HG03571 (cell line): ENCODE results near the gene RAB13.

Experiments used
- ATAC-seq: cut with Tn5 transposase; IDR thresholded peaks from one replicate; pipeline ENCODE4 v1.9.1; 2021; ENCODE audit not compliant: unreplicated experiment

Gene RAB13

GRCh38 chr1:153978274-153978909, 7.7 kb downstream of the RAB13 start:
- ATAC-seq, result no peak

- peak; percentile 73 for ATAC-seq
Measured at GRCh38 chr1:153977250-153978240, 8.6 kb downstream of the RAB13 start, which contains the start of gene JTB. JTB (minus strand) TSS chr1:153977674; CDS start chr1:153977252, 422 bp downstream.

GRCh38 chr1:153976819-153977249, 9.3 kb downstream of the RAB13 start:
- ATAC-seq, result no peak

- ATAC-seq, result no peak
Measured at GRCh38 chr1:153973525-153973924, 12.6 kb downstream of the RAB13 start.

GRCh38 chr1:153973071-153973470, 13.1 kb downstream of the RAB13 start:
- no peak for ATAC-seq

- ATAC-seq, result no peak
Measured at GRCh38 chr1:153970346-153970745, 15.8 kb downstream of the RAB13 start.

GRCh38 chr1:153968972-153969371, 17.2 kb downstream of the RAB13 start:
- ATAC-seq, result no peak

GRCh38 chr1:153968408-153968807, 17.7 kb downstream of the RAB13 start:
- ATAC-seq, result no peak

GRCh38 chr1:153968000-153968363, 18.2 kb downstream of the RAB13 start:
- no peak for ATAC-seq

- ATAC-seq, result peak; percentile 61
Measured at GRCh38 chr1:153967107-153967999, 18.8 kb downstream of the RAB13 start, which contains the start of gene CREB3L4. CREB3L4 (plus strand) TSS chr1:153967902; CDS start chr1:153968526, 624 bp downstream.

GRCh38 chr1:153963850-153964331, 22.2 kb downstream of the RAB13 start:
- ATAC-seq, result peak; percentile 2

- peak; percentile 35 for ATAC-seq
Measured at GRCh38 chr1:153963030-153963849, 22.9 kb downstream of the RAB13 start, which contains the start of gene SLC39A1. SLC39A1 (minus strand) TSS chr1:153963537; CDS start chr1:153962715, 822 bp downstream.

GRCh38 chr1:153962088-153963029, 23.8 kb downstream of the RAB13 start:
- ATAC-seq, result no peak

- ATAC-seq, result no peak
Measured at GRCh38 chr1:153961421-153961820, 24.7 kb downstream of the RAB13 start.

- no peak for ATAC-seq
Measured at GRCh38 chr1:153960206-153960605, 25.9 kb downstream of the RAB13 start.

GRCh38 chr1:153959454-153959853, 26.7 kb downstream of the RAB13 start:
- ATAC-seq, result no peak

- peak; percentile 1 for ATAC-seq
Measured at GRCh38 chr1:153958961-153959260, 27.2 kb downstream of the RAB13 start.

- ATAC-seq, result peak; percentile 75
Measured at GRCh38 chr1:153958111-153958960, 27.8 kb downstream of the RAB13 start, which contains the start of gene CRTC2. CRTC2 (minus strand) TSS chr1:153958612; CDS start chr1:153958497, 115 bp downstream.
